ENCODE results near the gene CCSER1. TPM values are rescaled to one million over a fixed set of nuclear protein-coding genes. Genes with fewer than 3 reads are reported as not detected.

The CCSER1 gene
- total RNA-seq, 1 donor from 2014 or later = 15.7 TPM

- peaks cover 8% of the 10 kb centered on the region for H3K4me1 Mint-ChIP-seq (ENCODE audit: low read depth, unreplicated experiment)
- no peaks in the 10 kb centered on the region for H3K9me3 Mint-ChIP-seq (ENCODE audit: unreplicated experiment)
- H3K36me3 Mint-ChIP-seq (ENCODE audit: unreplicated experiment) = no peaks in the 10 kb centered on the region
- H3K27ac Mint-ChIP-seq (ENCODE audit: unreplicated experiment) = no peak overlapping the region
- H3K4me3 Mint-ChIP-seq (ENCODE audit: unreplicated experiment) = no peak overlapping the region
- TF ChIP-seq CTCF (IDR thresholded peaks at IDR 0.05; ENCODE audit: partially characterized antibody, unreplicated experiment) = no peak
- DNase-seq = no peak
- peaks cover 5% of the 10 kb centered on the region for H3K27me3 Mint-ChIP-seq (ENCODE audit: unreplicated experiment)
These were observed 32.0 kb downstream of the CCSER1 start for GRCh38 chr4:90159193-90159592.

GRCh38 chr4:90160044-90160443, 32.9 kb downstream of the CCSER1 start:
- no peaks in the 10 kb centered on the region for H3K36me3 Mint-ChIP-seq (ENCODE audit: unreplicated experiment)
- DNase-seq = no peak
- no peaks in the 10 kb centered on the region for H3K9me3 Mint-ChIP-seq (ENCODE audit: unreplicated experiment)
- peaks cover 8% of the 10 kb centered on the region for H3K4me1 Mint-ChIP-seq (ENCODE audit: low read depth, unreplicated experiment)
- peaks cover 5% of the 10 kb centered on the region for H3K27me3 Mint-ChIP-seq (ENCODE audit: unreplicated experiment)
- H3K4me3 Mint-ChIP-seq (ENCODE audit: unreplicated experiment) = no peak overlapping the region
- no peak overlapping the region for H3K27ac Mint-ChIP-seq (ENCODE audit: unreplicated experiment)
- no peak for TF ChIP-seq CTCF (IDR thresholded peaks at IDR 0.05; ENCODE audit: partially characterized antibody, unreplicated experiment)

GRCh38 chr4:90162566-90162965, 35.4 kb downstream of the CCSER1 start:
- Mint-ChIP-seq H3K27ac (ENCODE audit: unreplicated experiment) (no peak overlapping the region), H3K27me3 (ENCODE audit: unreplicated experiment) (peaks cover 3% of the 10 kb centered on the region), H3K9me3 (ENCODE audit: unreplicated experiment) (no peaks in the 10 kb centered on the region), H3K4me1 (ENCODE audit: low read depth, unreplicated experiment) (peaks cover 8% of the 10 kb centered on the region), H3K36me3 (ENCODE audit: unreplicated experiment) (no peaks in the 10 kb centered on the region), H3K4me3 (ENCODE audit: unreplicated experiment) (no peak overlapping the region)
- no peak for TF ChIP-seq CTCF (IDR thresholded peaks at IDR 0.05; ENCODE audit: partially characterized antibody, unreplicated experiment)
- no peak for DNase-seq

- no peak for TF ChIP-seq CTCF (IDR thresholded peaks at IDR 0.05; ENCODE audit: partially characterized antibody, unreplicated experiment)
These were observed 36.7 kb downstream of the CCSER1 start for GRCh38 chr4:90163872-90164271.

GRCh38 chr4:90165883-90166282, 38.7 kb downstream of the CCSER1 start:
- H3K36me3 Mint-ChIP-seq (ENCODE audit: unreplicated experiment) = no peaks in the 10 kb centered on the region
- H3K9me3 Mint-ChIP-seq (ENCODE audit: unreplicated experiment) = no peaks in the 10 kb centered on the region
- no peak overlapping the region for H3K27ac Mint-ChIP-seq (ENCODE audit: unreplicated experiment)
- TF ChIP-seq CTCF (IDR thresholded peaks at IDR 0.05; ENCODE audit: partially characterized antibody, unreplicated experiment) = no peak
- H3K27me3 Mint-ChIP-seq (ENCODE audit: unreplicated experiment) = no peaks in the 10 kb centered on the region
- no peaks in the 10 kb centered on the region for H3K4me1 Mint-ChIP-seq (ENCODE audit: low read depth, unreplicated experiment)
- H3K4me3 Mint-ChIP-seq (ENCODE audit: unreplicated experiment) = no peak overlapping the region
- DNase-seq = no peak

More at GRCh38 chr4:90163872-90164271, 36.7 kb downstream of the CCSER1 start:
- H3K9me3 Mint-ChIP-seq (ENCODE audit: unreplicated experiment) = no peaks in the 10 kb centered on the region
- no peak for DNase-seq
- H3K36me3 Mint-ChIP-seq (ENCODE audit: unreplicated experiment) = no peaks in the 10 kb centered on the region
- no peak overlapping the region for H3K4me3 Mint-ChIP-seq (ENCODE audit: unreplicated experiment)
- no peak overlapping the region for H3K27ac Mint-ChIP-seq (ENCODE audit: unreplicated experiment)
- H3K27me3 Mint-ChIP-seq (ENCODE audit: unreplicated experiment) = peaks cover 3% of the 10 kb centered on the region
- H3K4me1 Mint-ChIP-seq (ENCODE audit: low read depth, unreplicated experiment) = peaks cover 8% of the 10 kb centered on the region
